Mesodermal cell (in vitro differentiated cells): ENCODE data around the gene KRTAP5-3.
"Not testable (repeated sequence)": the region's sequence is repeated elsewhere in the genome, so short reads cannot be mapped to it uniquely, and the experiment has no call there.

ENCODE experiments used
- H3K27ac ChIP-seq: 2 replicates; pipeline ENCODE4 v1.7.0; 2013; ENCODE audit warnings: mild to moderate bottlenecking, low read depth, low read length, moderate library complexity; ENCODE audit not compliant: severe bottlenecking
- H3K36me3 ChIP-seq: 2 replicates; pipeline ENCODE4 v1.7.1; 2013; ENCODE audit warnings: mild to moderate bottlenecking, low read length, moderate library complexity; ENCODE audit not compliant: control insufficient read depth, insufficient read depth
- H3K4me1 ChIP-seq: one replicate; pipeline ENCODE4 v1.7.1; 2013; ENCODE audit warnings: mild to moderate bottlenecking, low read length; ENCODE audit not compliant: insufficient read depth, control insufficient read depth, poor library complexity, severe bottlenecking
- H3K4me3 ChIP-seq: 2 replicates; pipeline ENCODE4 v1.7.0; 2013; ENCODE audit warnings: low read length, control low read depth, mild to moderate bottlenecking; ENCODE audit not compliant: insufficient read depth, poor library complexity, severe bottlenecking; ENCODE audit errors: extremely low read depth
- H3K9me3 ChIP-seq: 2 replicates; pipeline ENCODE4 v1.7.1; 2013; ENCODE audit warnings: mild to moderate bottlenecking, low read length, moderate library complexity; ENCODE audit not compliant: control insufficient read depth
- WGBS, 2 experiments: methylation state at CpG; one replicate each; pipeline ENCODE4 v1.1.5; 2013; ENCODE audit warnings: missing lambda C conversion rate in 2 of 2; ENCODE audit not compliant: insufficient coverage in 2 of 2; 5-methylcytosine and 5-hydroxymethylcytosine counted together

Gene KRTAP5-3

GRCh38 chr11:1597331-1597993 is 10.8 kb downstream of the KRTAP5-3 start:
- no peak overlapping the region for H3K4me3 ChIP-seq
- H3K27ac ChIP-seq, result no peak overlapping the region
- WGBS, 2 experiments, result 84 to 90% methylated on average over 10 of the region's 10 CpGs
- no peaks in the 10 kb centered on the region for H3K4me1 ChIP-seq
- H3K36me3 ChIP-seq, result no peaks in the 10 kb centered on the region
- H3K9me3 ChIP-seq, result no peaks in the 10 kb centered on the region

- 50 to 74% methylated on average over 6 to 15 of the region's 19 CpGs for WGBS, 2 experiments
- H3K27ac ChIP-seq, H3K4me1 ChIP-seq, H3K9me3 ChIP-seq, H3K36me3 ChIP-seq, H3K4me3 ChIP-seq: not testable (repeated sequence)
These were observed 11.6 kb downstream of the KRTAP5-3 start for GRCh38 chr11:1596576-1597121.

GRCh38 chr11:1595994-1596575 is 12.2 kb downstream of the KRTAP5-3 start:
- H3K4me1 ChIP-seq, H3K9me3 ChIP-seq, H3K4me3 ChIP-seq, H3K36me3 ChIP-seq, H3K27ac ChIP-seq: not testable (repeated sequence)
- WGBS, 2 experiments, result 75 to 83% methylated on average over 6 to 11 of the region's 11 CpGs

- Histone ChIP-seq H3K4me1 (no peaks in the 10 kb centered on the region), H3K36me3 (no peaks in the 10 kb centered on the region), H3K4me3 (no peak overlapping the region), H3K9me3 (no peaks in the 10 kb centered on the region), H3K27ac (no peak overlapping the region)
- 85 to 98% methylated on average over 7 to 8 of the region's 9 CpGs for WGBS, 2 experiments
These were observed 15.6 kb downstream of the KRTAP5-3 start for GRCh38 chr11:1592628-1593027.

- H3K4me1 ChIP-seq, result no peaks in the 10 kb centered on the region
- 84 to 96% methylated on average over 6 of the region's 6 CpGs for WGBS, 2 experiments
- no peak overlapping the region for H3K27ac ChIP-seq
These were observed 18.3 kb downstream of the KRTAP5-3 start for GRCh38 chr11:1589996-1590395.

GRCh38 chr11:1589191-1589963 is 18.9 kb downstream of the KRTAP5-3 start:
- not testable (repeated sequence) for H3K36me3 ChIP-seq, H3K4me1 ChIP-seq, H3K9me3 ChIP-seq, H3K27ac ChIP-seq, H3K4me3 ChIP-seq
- WGBS, 2 experiments, result 64 to 79% methylated on average over 3 to 5 of the region's 10 CpGs

More at GRCh38 chr11:1589996-1590395, 18.3 kb downstream of the KRTAP5-3 start:
- H3K4me3 ChIP-seq, result no peak overlapping the region
- H3K36me3 ChIP-seq, result no peaks in the 10 kb centered on the region
- H3K9me3 ChIP-seq, result no peaks in the 10 kb centered on the region

- Histone ChIP-seq H3K4me1 (no peaks in the 10 kb centered on the region), H3K27ac (no peak overlapping the region), H3K36me3 (no peaks in the 10 kb centered on the region), H3K4me3 (no peak overlapping the region), H3K9me3 (no peaks in the 10 kb centered on the region)
- whole genome bisulfite sequencing, 2 experiments, result no CpG with 5 or more reads among the region's 2 CpGs
These were observed 21.6 kb downstream of the KRTAP5-3 start for GRCh38 chr11:1586699-1587098.

GRCh38 chr11:1584661-1585370 is 23.4 kb downstream of the KRTAP5-3 start, which contains the start of gene KRTAP5-1:
KRTAP5-1 (minus strand) TSS chr11:1585283; CDS start chr11:1585249, 34 bp downstream.
- not testable (repeated sequence) for H3K27ac ChIP-seq, H3K4me3 ChIP-seq, H3K36me3 ChIP-seq, H3K9me3 ChIP-seq, H3K4me1 ChIP-seq
- 83 to 97% methylated on average over 2 to 6 of the region's 9 CpGs for WGBS, 2 experiments

- H3K9me3 ChIP-seq, result peaks cover 12% of the 10 kb centered on the region
- H3K4me1 ChIP-seq, H3K36me3 ChIP-seq, H3K4me3 ChIP-seq, H3K27ac ChIP-seq: not testable (repeated sequence)
- WGBS, 2 experiments, result 100% methylated on average over 1 of the region's 2 CpGs; no CpG with 5 or more reads in 1 of the 2 experiments
These were observed 25.4 kb downstream of the KRTAP5-3 start for GRCh38 chr11:1582909-1583308.

- Histone ChIP-seq H3K4me3 (no peak overlapping the region), H3K36me3 (no peaks in the 10 kb centered on the region), H3K4me1 (no peaks in the 10 kb centered on the region), H3K9me3 (peaks cover 13% of the 10 kb centered on the region), H3K27ac (no peak overlapping the region)
- WGBS, 2 experiments, result 84 to 88% methylated on average over 9 of the region's 9 CpGs
These were observed 26.3 kb downstream of the KRTAP5-3 start for GRCh38 chr11:1581976-1582375.
